CD14-positive monocyte (primary cell): Measurements from ENCODE around the gene GFI1B. TPM values are rescaled to one million over a fixed set of nuclear protein-coding genes. Genes with fewer than 3 reads are reported as not detected.

Experiments
- DNase-seq, 3 donors: peaks; one replicate each; pipeline ENCODE4 v3.0.0-alpha.2; 2011 to 2022
- H2AFZ ChIP-seq: 2 replicates; pipeline ENCODE4 v1.6.0; 2012; ENCODE audit warnings: mild to moderate bottlenecking, low read depth, low read length, inconsistent platforms; ENCODE audit not compliant: insufficient read depth, poor library complexity, severe bottlenecking
- H3K27ac ChIP-seq, 2 donors: 1 replicate in 1 of 2; 2 replicates in 1 of 2; pipeline ENCODE4 v1.5.1; 2012 to 2013; ENCODE audit warnings: low read length in 2 of 2, control low read depth in 1 of 2, inconsistent platforms in 1 of 2, low read depth in 1 of 2, mild to moderate bottlenecking in 1 of 2
- H3K27me3 ChIP-seq, 2 donors: one replicate each; pipeline versions ENCODE4 v1.6.0 to v1.6.1; 2011 to 2013; ENCODE audit warnings: low read length in 2 of 2; ENCODE audit not compliant: control insufficient read depth in 2 of 2, insufficient read depth in 2 of 2
- H3K36me3 ChIP-seq, 2 donors: replicated peaks in 1 of 2; 1 replicate in 1 of 2; 2 replicates in 1 of 2; pipeline versions ENCODE4 v1.5.1 to v1.6.1; 2012 to 2013; ENCODE audit warnings: low read length in 2 of 2, control low read depth in 1 of 2, inconsistent platforms in 1 of 2, mild to moderate bottlenecking in 1 of 2; ENCODE audit not compliant: insufficient read depth in 2 of 2, control insufficient read depth in 1 of 2
- H3K4me1 ChIP-seq, 2 donors: 1 replicate in 1 of 2; 2 replicates in 1 of 2; pipeline versions ENCODE4 v1.5.1 to v1.6.1; 2012 to 2013; ENCODE audit warnings: low read length in 2 of 2, control low read depth in 1 of 2, inconsistent platforms in 1 of 2, mild to moderate bottlenecking in 1 of 2, moderate library complexity in 1 of 2; ENCODE audit not compliant: insufficient read depth in 2 of 2, control insufficient read depth in 1 of 2
- H3K4me2 ChIP-seq: replicated peaks from 2 replicates; pipeline ENCODE3; 2012; ENCODE audit warnings: low read length, moderate library complexity, mild to moderate bottlenecking; ENCODE audit not compliant: poor library complexity, severe bottlenecking; ENCODE audit errors: extremely low read depth
- H3K4me3 ChIP-seq, 3 experiments: fragments of 200-600 bp in 1 of 3; sonication (generic) in 1 of 3; replicated peaks in 1 of 3; 1 replicate in 2 of 3; 2 replicates in 1 of 3; pipeline ENCODE4 v1.5.1; 2011 to 2013; ENCODE audit warnings: low read length in 3 of 3, mild to moderate bottlenecking in 3 of 3, control low read depth in 2 of 3, low read depth in 2 of 3, inconsistent platforms in 1 of 3, moderate library complexity in 1 of 3
- H3K79me2 ChIP-seq: 2 replicates; pipeline ENCODE4 v1.6.0; 2012; ENCODE audit warnings: mild to moderate bottlenecking, control low read depth, inconsistent platforms, low read length, moderate library complexity; ENCODE audit not compliant: insufficient read depth
- H3K9ac ChIP-seq: 2 replicates; pipeline ENCODE4 v1.6.0; 2017; ENCODE audit warnings: low read length, mild to moderate bottlenecking; ENCODE audit not compliant: insufficient read depth, poor library complexity, severe bottlenecking
- H3K9me3 ChIP-seq, 2 donors: replicated peaks in 1 of 2; 1 replicate in 1 of 2; 2 replicates in 1 of 2; pipeline versions ENCODE4 v1.5.1 to v1.6.1; 2012 to 2013; ENCODE audit warnings: low read length in 2 of 2, control low read depth in 1 of 2; ENCODE audit not compliant: control insufficient read depth in 1 of 2, insufficient read depth in 1 of 2
- H4K20me1 ChIP-seq: 2 replicates; pipeline ENCODE4 v1.6.0; 2012; ENCODE audit warnings: mild to moderate bottlenecking, low read length, control low read depth, moderate library complexity; ENCODE audit not compliant: insufficient read depth
- H3K27ac Mint-ChIP-seq, 7 donors: one replicate each; pipeline ENCODE4 v1.8.0; 2020; ENCODE audit warnings: mild to moderate bottlenecking in 7 of 7, mixed read lengths in 7 of 7, moderate library complexity in 6 of 7, inconsistent platforms in 2 of 7
- H3K27me3 Mint-ChIP-seq, 3 donors: one replicate each; pipeline ENCODE4 v1.8.0; 2021 to 2022; ENCODE audit warnings: low read depth in 3 of 3, mild to moderate bottlenecking in 3 of 3, mixed read lengths in 3 of 3, moderate library complexity in 3 of 3, inconsistent platforms in 1 of 3
- H3K36me3 Mint-ChIP-seq, 2 donors: one replicate each; pipeline ENCODE4 v1.8.0; 2020; ENCODE audit warnings: mixed read lengths in 2 of 2, inconsistent platforms in 1 of 2, mild to moderate bottlenecking in 1 of 2
- H3K4me1 Mint-ChIP-seq: one replicate; pipeline ENCODE4 v1.8.0; 2020; ENCODE audit warnings: mild to moderate bottlenecking, mixed read lengths
- H3K4me3 Mint-ChIP-seq, 2 donors: one replicate each; pipeline ENCODE4 v1.8.0; 2020; ENCODE audit warnings: mild to moderate bottlenecking in 2 of 2, mixed read lengths in 2 of 2, moderate library complexity in 1 of 2
- H3K9me3 Mint-ChIP-seq, 7 donors: one replicate each; pipeline ENCODE4 v1.8.0; 2020 to 2022; ENCODE audit warnings: mixed read lengths in 7 of 7, mild to moderate bottlenecking in 6 of 7, moderate library complexity in 6 of 7, inconsistent platforms in 2 of 7
- WGBS: methylation state at CpG from one replicate; pipeline ENCODE4 v1.1.5; 2013; ENCODE audit warnings: missing lambda C conversion rate; ENCODE audit not compliant: insufficient coverage; 5-methylcytosine and 5-hydroxymethylcytosine counted together
- intact Hi-C, 2 donors: fragments of 100-400 bp; cut with micrococcal nuclease; formaldehyde crosslinking; loops; one replicate each; pipeline versions ENCODE4 v1.15.0 to v1.15.1; 2023
- polyA plus RNA-seq, 3 donors: library from polyadenylated mRNA; depleted of rRNA in 1 of 3; unstranded in 2 of 3; stranded (reverse) in 1 of 3; fragments of 300-500 nt in 2 of 3; fragments of >200 nt in 1 of 3; fragmentation: Illumina TruSeq in 2 of 3; gene quantifications; 1 replicate in 2 of 3; 2 replicates in 1 of 3; pipeline ENCODE4 v1.2.3, GENCODE V29; 2012 to 2021
- TF ChIP-seq, protein P1 (sequence below): fragments of 200-600 bp; IDR thresholded peaks from one replicate; pipeline ENCODE4 v1.8.0; 2022; ENCODE audit warnings: antibody characterized with exemption, mild to moderate bottlenecking

Gene GFI1B
- polyA plus RNA-seq, 3 donors: 0.06 to 0.39 (median 0.21) TPM

GRCh38 chr9:132945186-132946130 is 33.0 kb upstream of the GFI1B start:
- peaks cover 16 to 20% of the 10 kb centered on the region in 2 donors for H3K4me1 ChIP-seq
- Mint-ChIP-seq H3K9me3 (peaks cover 0 to 2% (median 0%) of the 10 kb centered on the region in 7 donors), H3K27me3 (peaks cover 0 to 3% (median 0%) of the 10 kb centered on the region in 3 donors), H3K4me1 (peaks cover 20% of the 10 kb centered on the region), H3K4me3 (peak overlapping the region; percentile 85 to 98), H3K27ac (peak overlapping the region; percentile 99 to 100 (median 100)), H3K36me3 (no peaks in the 10 kb centered on the region)
- H3K9me3 ChIP-seq: no peaks in the 10 kb centered on the region
- H3K27me3 ChIP-seq: no peaks in the 10 kb centered on the region
- intact Hi-C loops: loop anchor here in 1 of 2 donors (10.0 kb wide), 1 partner anchor 389 kb away; the partner anchor contains the start of gene SURF6
- peak overlapping the region; percentile 100 for H2AFZ ChIP-seq
- H3K27ac ChIP-seq: peak overlapping the region; percentile 93 to 99
- H3K9ac ChIP-seq: peak overlapping the region; percentile 98
- H3K79me2 ChIP-seq: peaks cover 41% of the 10 kb centered on the region
- no peaks in the 10 kb centered on the region for H3K36me3 ChIP-seq
- TF ChIP-seq, protein P1, sequence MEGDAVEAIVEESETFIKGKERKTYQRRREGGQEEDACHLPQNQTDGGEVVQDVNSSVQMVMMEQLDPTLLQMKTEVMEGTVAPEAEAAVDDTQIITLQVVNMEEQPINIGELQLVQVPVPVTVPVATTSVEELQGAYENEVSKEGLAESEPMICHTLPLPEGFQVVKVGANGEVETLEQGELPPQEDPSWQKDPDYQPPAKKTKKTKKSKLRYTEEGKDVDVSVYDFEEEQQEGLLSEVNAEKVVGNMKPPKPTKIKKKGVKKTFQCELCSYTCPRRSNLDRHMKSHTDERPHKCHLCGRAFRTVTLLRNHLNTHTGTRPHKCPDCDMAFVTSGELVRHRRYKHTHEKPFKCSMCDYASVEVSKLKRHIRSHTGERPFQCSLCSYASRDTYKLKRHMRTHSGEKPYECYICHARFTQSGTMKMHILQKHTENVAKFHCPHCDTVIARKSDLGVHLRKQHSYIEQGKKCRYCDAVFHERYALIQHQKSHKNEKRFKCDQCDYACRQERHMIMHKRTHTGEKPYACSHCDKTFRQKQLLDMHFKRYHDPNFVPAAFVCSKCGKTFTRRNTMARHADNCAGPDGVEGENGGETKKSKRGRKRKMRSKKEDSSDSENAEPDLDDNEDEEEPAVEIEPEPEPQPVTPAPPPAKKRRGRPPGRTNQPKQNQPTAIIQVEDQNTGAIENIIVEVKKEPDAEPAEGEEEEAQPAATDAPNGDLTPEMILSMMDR: no peak
- peaks cover 9% of the 10 kb centered on the region for H4K20me1 ChIP-seq
- no peak for DNase-seq
- peak overlapping the region; percentile 90 for H3K4me2 ChIP-seq
- 81% methylated on average over 17 of the region's 23 CpGs for WGBS
- peak overlapping the region; percentile 57 to 99 (median 99) for H3K4me3 ChIP-seq

- Histone ChIP-seq H3K27me3 (no peaks in the 10 kb centered on the region), H3K4me1 (peaks cover 16 to 20% of the 10 kb centered on the region in 2 donors), H3K4me3 (no peak overlapping the region), H3K9me3 (no peaks in the 10 kb centered on the region), H4K20me1 (peaks cover 5% of the 10 kb centered on the region), H2AFZ (peak overlapping the region; percentile 65), H3K4me2 (no peak overlapping the region), H3K79me2 (peaks cover 33% of the 10 kb centered on the region), H3K9ac (no peak overlapping the region), H3K27ac (no peak overlapping the region), H3K36me3 (no peaks in the 10 kb centered on the region)
- H3K27ac Mint-ChIP-seq: no peak overlapping the region
- no peak for DNase-seq
- H3K4me3 Mint-ChIP-seq: no peak overlapping the region
- H3K27me3 Mint-ChIP-seq: peaks cover 0 to 3% (median 0%) of the 10 kb centered on the region in 3 donors
- WGBS: no CpG with 5 or more reads among the region's 3 CpGs
- intact Hi-C loops: loop anchor here in 1 of 2 donors (10.0 kb wide), 1 partner anchor 389 kb away; the partner anchor contains the start of gene SURF6
- H3K4me1 Mint-ChIP-seq: peaks cover 20% of the 10 kb centered on the region
- H3K36me3 Mint-ChIP-seq: no peaks in the 10 kb centered on the region
- TF ChIP-seq, protein P1: no peak
- H3K9me3 Mint-ChIP-seq: peaks cover 0 to 2% (median 0%) of the 10 kb centered on the region in 7 donors
These were observed 32.3 kb upstream of the GFI1B start for GRCh38 chr9:132946211-132946610.
